Embryonic facial prominence (tissue), 1 donor: ENCODE results near the gene TUBB6.
A peak's percentile ranks its signal among the peaks of the same experiment; 100 is the strongest.

Source experiments
- DNase-seq: peaks from one replicate; pipeline ENCODE4 v3.0.0-alpha.2; 2016; ENCODE audit errors: extremely low spot score

The TUBB6 gene

GRCh38 chr18:12307701-12308385 lies at the start of gene TUBB6:
TSS of gene TUBB6 (plus strand) at chr18:12308241. CDS start at chr18:12308293, 52 bp downstream.
- no peak for DNase-seq

GRCh38 chr18:12258719-12259705 lies 49.0 kb upstream of the TUBB6 start:
- DNase-seq = no peak

GRCh38 chr18:12262748-12263147 lies 45.3 kb upstream of the TUBB6 start:
- DNase-seq = no peak

- no peak for DNase-seq
These were observed 43.2 kb upstream of the TUBB6 start for GRCh38 chr18:12264864-12265263.

- peak; percentile 49 for DNase-seq
These were observed 36.4 kb upstream of the TUBB6 start for GRCh38 chr18:12271376-12272235.

- DNase-seq = no peak
These were observed 33.2 kb upstream of the TUBB6 start for GRCh38 chr18:12274793-12275192.

GRCh38 chr18:12276736-12277554 lies 31.1 kb upstream of the TUBB6 start:
- no peak for DNase-seq

- DNase-seq = no peak
These were observed 29.8 kb upstream of the TUBB6 start for GRCh38 chr18:12278215-12278671.

- no peak for DNase-seq
These were observed 29.0 kb upstream of the TUBB6 start for GRCh38 chr18:12278741-12279682.

- no peak for DNase-seq
These were observed 28.1 kb upstream of the TUBB6 start for GRCh38 chr18:12279781-12280531.

GRCh38 chr18:12281861-12282260 lies 26.2 kb upstream of the TUBB6 start:
- DNase-seq = no peak

GRCh38 chr18:12282442-12283039 lies 25.5 kb upstream of the TUBB6 start:
- DNase-seq = no peak

GRCh38 chr18:12283256-12283655 lies 24.8 kb upstream of the TUBB6 start:
- DNase-seq = no peak

- no peak for DNase-seq
These were observed 24.4 kb upstream of the TUBB6 start for GRCh38 chr18:12283666-12284065.

- no peak for DNase-seq
These were observed 20.8 kb upstream of the TUBB6 start for GRCh38 chr18:12287131-12287681.

- DNase-seq = no peak
These were observed 20.2 kb upstream of the TUBB6 start for GRCh38 chr18:12287684-12288402.

GRCh38 chr18:12288403-12288755 lies 19.7 kb upstream of the TUBB6 start:
- DNase-seq = no peak

- no peak for DNase-seq
These were observed 18.0 kb upstream of the TUBB6 start for GRCh38 chr18:12290086-12290485.
